ENCODE data around the gene EIF5AL1. TPM values are rescaled to one million over a fixed set of nuclear protein-coding genes. Genes with fewer than 3 reads are reported as not detected.
"Not testable (repeated sequence)": the region's sequence is repeated elsewhere in the genome, so short reads cannot be mapped to it uniquely, and the experiment has no call there.

The EIF5AL1 gene
- total RNA-seq, 1 donor from 2014 or later, result not detected

DNA sequence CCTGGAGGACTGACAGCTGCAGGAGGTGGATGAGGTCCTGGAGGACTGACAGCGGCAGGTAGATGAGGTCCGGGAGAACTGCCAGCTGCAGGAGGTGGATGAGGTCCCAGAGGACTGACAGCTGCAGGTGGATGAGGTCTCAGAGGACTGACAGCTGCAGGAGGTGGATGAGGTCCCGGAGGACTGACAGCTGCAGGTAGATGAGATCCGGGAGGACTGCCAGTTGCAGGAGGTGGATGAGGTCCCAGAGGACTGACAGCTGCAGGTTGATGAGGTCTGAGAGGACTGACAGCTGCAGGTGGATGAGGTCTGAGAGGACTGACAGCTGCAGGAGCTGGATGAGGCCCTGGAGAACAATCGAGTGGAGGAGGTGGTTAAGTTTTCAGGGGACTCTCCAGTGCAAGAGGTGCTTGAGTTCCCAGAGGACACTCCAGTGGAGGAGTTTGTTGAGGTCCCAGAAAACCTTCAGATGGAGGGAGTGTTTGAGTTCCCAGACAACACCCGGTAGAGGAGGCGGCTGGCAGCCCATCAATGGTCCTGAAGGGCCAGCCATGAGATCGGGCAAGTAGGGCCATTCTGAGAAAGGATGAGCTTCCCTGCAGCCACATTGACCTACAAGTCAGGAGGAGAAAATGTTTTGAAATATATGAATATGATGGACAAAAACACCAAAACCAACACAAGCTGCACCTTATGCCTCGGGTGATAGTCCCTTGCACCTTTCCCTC is 4.7 kb upstream of the EIF5AL1 start:
- no peak for DNase-seq (ENCODE audit: low spot score in 2 of 2, unreplicated experiment in 2 of 2)
- TF ChIP-seq, protein P1, sequence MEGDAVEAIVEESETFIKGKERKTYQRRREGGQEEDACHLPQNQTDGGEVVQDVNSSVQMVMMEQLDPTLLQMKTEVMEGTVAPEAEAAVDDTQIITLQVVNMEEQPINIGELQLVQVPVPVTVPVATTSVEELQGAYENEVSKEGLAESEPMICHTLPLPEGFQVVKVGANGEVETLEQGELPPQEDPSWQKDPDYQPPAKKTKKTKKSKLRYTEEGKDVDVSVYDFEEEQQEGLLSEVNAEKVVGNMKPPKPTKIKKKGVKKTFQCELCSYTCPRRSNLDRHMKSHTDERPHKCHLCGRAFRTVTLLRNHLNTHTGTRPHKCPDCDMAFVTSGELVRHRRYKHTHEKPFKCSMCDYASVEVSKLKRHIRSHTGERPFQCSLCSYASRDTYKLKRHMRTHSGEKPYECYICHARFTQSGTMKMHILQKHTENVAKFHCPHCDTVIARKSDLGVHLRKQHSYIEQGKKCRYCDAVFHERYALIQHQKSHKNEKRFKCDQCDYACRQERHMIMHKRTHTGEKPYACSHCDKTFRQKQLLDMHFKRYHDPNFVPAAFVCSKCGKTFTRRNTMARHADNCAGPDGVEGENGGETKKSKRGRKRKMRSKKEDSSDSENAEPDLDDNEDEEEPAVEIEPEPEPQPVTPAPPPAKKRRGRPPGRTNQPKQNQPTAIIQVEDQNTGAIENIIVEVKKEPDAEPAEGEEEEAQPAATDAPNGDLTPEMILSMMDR (IDR thresholded peaks at IDR 0.05; ENCODE audit: unreplicated experiment), result no peak
- Mint-ChIP-seq H3K4me1 (peaks cover 3% of the 10 kb centered on the region), H3K4me3 (no peak overlapping the region), H3K36me3 (no peaks in the 10 kb centered on the region), H3K27ac (no peak overlapping the region), H3K27me3 (ENCODE audit: low read depth) (peaks cover 46% of the 10 kb centered on the region), H3K9me3 (no peaks in the 10 kb centered on the region)

DNA sequence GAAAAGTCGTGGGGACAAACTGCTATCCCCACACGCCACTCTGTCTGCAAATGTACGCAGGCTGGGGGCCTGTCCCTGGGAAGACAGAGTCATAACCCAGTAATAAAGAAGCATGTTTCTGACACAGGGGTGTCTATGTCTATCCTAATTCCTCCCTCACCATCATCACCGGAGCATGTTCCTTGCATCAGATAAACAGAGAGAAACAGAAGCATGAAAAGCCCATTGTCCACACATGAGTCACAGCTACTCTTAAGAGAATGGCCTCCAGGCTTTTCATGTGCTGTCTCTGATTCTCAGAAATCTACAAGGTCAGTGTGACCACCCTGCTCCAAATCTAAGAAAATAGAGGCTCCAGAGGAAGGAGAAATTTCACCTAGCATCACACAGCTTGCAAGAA is 4.1 kb upstream of the EIF5AL1 start:
- not testable (repeated sequence) for DNase-seq (ENCODE audit: low spot score in 2 of 2, unreplicated experiment in 2 of 2); H3K27ac Mint-ChIP-seq; H3K4me1 Mint-ChIP-seq; H3K4me3 Mint-ChIP-seq; H3K36me3 Mint-ChIP-seq; H3K9me3 Mint-ChIP-seq
- H3K27me3 Mint-ChIP-seq (ENCODE audit: low read depth), result peaks cover 40% of the 10 kb centered on the region

DNA sequence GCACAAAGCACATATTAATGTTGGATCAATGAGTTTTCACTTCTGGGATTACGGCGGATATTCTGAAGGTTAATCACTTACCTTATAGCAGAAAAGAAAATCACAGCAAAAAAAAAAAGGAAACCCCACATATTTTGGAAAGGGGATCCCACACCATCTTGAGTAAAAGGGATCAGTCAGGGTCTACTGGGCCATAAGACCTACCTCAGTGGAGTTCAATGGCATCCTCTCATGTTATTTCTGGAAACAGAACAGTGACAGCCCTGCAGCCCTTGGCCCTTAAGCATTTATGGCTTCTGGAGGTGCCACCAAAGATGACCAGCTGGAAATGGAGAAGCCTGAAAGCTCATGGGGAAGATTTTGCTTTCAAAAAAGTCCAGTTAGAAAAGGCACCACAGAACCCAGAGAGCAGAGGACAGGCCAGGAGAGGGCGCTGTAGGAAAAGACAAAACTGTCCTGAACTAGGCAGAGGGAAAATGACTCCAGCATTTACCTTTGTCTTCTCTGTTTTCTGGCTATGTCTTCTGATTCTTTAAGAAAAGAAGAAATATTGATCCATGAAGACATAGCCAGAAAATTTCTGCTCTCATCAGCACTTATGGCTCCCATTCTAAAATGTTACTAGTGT is 2.9 kb upstream of the EIF5AL1 start:
- H3K27ac Mint-ChIP-seq; H3K9me3 Mint-ChIP-seq; H3K4me1 Mint-ChIP-seq; H3K36me3 Mint-ChIP-seq; H3K4me3 Mint-ChIP-seq; DNase-seq (ENCODE audit: low spot score in 2 of 2, unreplicated experiment in 2 of 2): not testable (repeated sequence)
- peaks cover 33% of the 10 kb centered on the region for H3K27me3 Mint-ChIP-seq (ENCODE audit: low read depth)

DNA sequence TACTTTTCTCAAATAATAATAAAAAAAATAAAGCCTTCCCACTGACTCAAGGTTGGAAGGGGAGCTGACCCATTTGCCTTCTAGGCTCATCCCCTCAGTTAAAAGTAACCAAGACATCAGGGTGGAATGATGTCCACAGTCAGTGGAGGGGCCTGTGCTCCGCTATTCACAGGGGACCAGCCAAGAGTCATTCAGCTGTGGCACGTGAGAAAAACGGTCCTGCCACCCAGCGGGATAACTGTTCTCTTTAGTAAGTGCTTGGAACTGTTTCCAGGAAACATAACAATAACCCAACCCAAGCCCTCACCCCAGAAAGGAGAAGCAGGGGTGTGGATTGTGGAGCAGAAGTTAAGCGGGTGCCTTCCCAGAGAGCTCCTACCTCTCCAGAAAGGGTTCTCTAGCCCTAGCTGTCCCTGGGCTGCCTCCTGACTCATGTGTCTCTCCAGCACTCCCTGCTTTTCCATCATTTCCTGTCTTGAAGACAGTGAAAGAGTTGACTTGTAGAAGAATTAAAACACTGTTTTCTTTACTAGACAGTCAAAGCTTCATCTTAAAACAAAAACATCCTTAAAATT is 2.3 kb upstream of the EIF5AL1 start:
- not testable (repeated sequence) for H3K27ac Mint-ChIP-seq; DNase-seq (ENCODE audit: low spot score in 2 of 2, unreplicated experiment in 2 of 2); H3K4me3 Mint-ChIP-seq; H3K4me1 Mint-ChIP-seq; H3K36me3 Mint-ChIP-seq; H3K9me3 Mint-ChIP-seq
- peaks cover 33% of the 10 kb centered on the region for H3K27me3 Mint-ChIP-seq (ENCODE audit: low read depth)

DNA sequence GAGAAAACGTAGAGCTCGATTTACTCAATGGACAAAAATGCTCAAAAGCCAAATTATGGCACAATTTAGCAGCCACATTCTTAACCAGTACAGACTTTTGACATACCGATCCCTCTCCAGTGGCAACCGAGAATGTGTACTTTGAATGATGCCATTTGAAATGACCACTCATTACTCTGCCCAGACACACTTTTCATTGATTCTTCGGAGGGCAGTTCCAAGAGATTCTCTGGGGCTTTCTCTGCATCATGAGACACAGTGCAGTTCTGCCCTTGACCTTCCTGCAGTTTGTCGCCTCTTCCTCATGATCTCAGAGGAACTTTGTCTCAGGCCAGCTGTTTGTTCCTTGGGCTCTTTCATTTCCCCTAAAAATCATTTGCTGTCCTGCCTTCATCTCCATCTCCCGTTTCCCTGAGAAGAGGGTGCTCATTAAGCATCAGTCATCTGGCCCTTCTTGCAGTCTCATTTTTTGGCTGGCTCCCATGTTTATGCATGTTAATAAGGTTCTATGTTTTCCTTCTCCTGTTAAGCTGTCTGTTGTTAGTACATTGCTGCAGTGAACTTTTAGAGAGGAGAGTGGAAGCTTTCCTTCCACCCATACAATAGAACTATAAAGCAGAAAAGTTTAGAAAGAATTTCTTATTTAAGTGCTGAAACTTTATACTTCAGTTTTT is 4.3 kb downstream of the EIF5AL1 start:
- H3K4me1 Mint-ChIP-seq; H3K27ac Mint-ChIP-seq; H3K9me3 Mint-ChIP-seq; H3K4me3 Mint-ChIP-seq; H3K27me3 Mint-ChIP-seq (ENCODE audit: low read depth); H3K36me3 Mint-ChIP-seq; DNase-seq (ENCODE audit: low spot score in 2 of 2, unreplicated experiment in 2 of 2): not testable (repeated sequence)

DNA sequence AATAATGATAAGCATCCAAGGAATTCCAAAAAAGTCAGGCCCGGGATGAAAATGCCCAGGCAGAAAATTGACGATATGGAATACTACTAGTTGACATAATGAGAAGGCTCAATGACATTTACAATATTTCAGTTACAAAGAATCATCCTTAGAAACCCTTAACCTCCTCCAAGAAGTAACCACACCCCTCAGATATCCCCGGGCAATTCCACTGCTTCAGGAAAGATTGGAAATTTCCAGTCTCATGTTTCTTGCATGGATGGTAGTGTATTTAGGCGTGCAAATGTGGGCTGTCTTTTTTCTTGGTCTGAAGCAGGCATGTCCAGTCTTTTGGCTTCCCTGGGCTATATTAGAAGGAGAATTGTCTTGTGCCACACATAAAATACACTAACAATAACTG is 5.2 kb downstream of the EIF5AL1 start:
- H3K4me3 Mint-ChIP-seq; H3K27me3 Mint-ChIP-seq (ENCODE audit: low read depth); H3K27ac Mint-ChIP-seq; H3K36me3 Mint-ChIP-seq; H3K9me3 Mint-ChIP-seq; H3K4me1 Mint-ChIP-seq; DNase-seq (ENCODE audit: low spot score in 2 of 2, unreplicated experiment in 2 of 2): not testable (repeated sequence)

DNA sequence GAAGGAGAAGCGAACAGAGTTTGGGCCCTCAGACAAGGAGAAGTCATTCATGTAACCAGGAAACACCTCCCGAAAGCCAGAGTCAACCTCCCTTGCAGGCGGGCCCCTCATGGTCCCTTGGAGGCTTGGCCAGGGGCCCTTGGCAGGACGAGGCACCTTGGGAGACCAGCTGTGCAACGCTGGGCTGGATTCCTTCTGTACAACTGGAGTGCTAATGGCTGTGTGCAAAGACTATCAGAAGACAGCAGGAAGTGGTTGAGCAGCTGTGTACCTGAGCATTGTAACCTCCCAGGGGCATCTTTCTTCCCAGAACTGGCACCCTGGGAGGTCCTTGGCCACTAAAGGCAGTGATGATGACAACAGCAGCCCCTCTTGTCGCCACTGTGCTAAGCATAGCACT is 9.4 kb downstream of the EIF5AL1 start:
- not testable (repeated sequence) for H3K9me3 Mint-ChIP-seq; DNase-seq (ENCODE audit: low spot score in 2 of 2, unreplicated experiment in 2 of 2); H3K27me3 Mint-ChIP-seq (ENCODE audit: low read depth); H3K4me3 Mint-ChIP-seq; H3K27ac Mint-ChIP-seq; H3K36me3 Mint-ChIP-seq; H3K4me1 Mint-ChIP-seq

DNA sequence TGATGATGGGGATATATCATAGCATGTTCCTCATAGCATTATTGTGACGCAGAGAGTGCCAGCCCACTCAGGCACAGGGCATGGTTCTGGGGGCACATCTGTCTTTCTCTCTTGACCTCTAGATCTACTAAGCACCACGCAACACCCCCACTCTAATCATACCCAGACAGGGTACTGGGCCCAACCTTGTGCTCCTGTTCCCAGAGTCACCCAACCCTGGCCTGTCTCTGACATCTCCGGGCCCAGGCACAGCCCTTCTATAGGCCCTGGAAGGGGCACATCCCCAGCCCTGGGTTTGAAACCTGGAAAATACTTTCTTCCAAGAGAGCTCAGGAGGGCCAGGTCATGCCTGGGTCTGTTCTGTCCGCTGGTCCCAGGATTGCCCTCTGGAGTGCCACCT is 10.1 kb downstream of the EIF5AL1 start:
- H3K27me3 Mint-ChIP-seq (ENCODE audit: low read depth), result not testable (repeated sequence)

DNA sequence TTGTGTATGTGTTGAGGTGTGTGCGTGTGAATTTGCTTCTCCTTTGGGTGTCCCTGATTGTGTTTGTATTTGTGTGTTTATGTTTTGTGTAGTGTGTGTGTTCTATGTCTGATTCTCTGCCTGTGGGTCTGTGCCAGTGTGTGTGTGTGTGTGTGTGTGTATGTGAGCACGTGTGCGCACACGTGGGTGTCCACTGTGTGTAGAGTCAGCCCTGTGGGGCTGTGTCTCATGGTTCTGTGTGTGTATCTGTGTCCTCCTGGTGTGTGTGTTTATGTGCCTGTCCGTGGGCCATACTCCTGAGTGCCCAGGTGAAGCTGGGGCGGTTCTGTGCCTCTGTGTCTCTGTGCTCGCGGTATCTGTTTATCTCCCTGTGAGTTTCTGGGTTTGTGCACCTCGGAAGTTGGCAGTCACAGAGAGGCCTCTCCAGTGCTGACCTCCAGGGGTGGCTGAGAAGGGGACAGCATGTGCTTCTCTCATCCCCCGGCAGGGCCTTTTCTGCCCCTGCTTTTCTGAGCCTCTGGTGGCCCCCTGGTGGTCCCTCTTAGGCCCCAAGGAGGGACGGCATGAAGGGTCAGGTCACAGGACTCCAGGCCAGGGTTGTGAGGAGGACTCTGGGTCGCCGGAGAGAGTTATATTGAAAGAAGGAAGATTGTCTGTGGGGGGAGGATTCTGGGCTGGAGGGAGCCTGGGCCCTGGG is 11.0 kb downstream of the EIF5AL1 start:
- not testable (repeated sequence) for H3K4me3 Mint-ChIP-seq; H3K27ac Mint-ChIP-seq; H3K4me1 Mint-ChIP-seq; H3K36me3 Mint-ChIP-seq; H3K27me3 Mint-ChIP-seq (ENCODE audit: low read depth); DNase-seq (ENCODE audit: low spot score in 2 of 2, unreplicated experiment in 2 of 2); H3K9me3 Mint-ChIP-seq

More for the DNA sequence above, 10.1 kb downstream of the EIF5AL1 start:
- not testable (repeated sequence) for H3K9me3 Mint-ChIP-seq; H3K27ac Mint-ChIP-seq; H3K36me3 Mint-ChIP-seq; H3K4me3 Mint-ChIP-seq; H3K4me1 Mint-ChIP-seq; DNase-seq (ENCODE audit: low spot score in 2 of 2, unreplicated experiment in 2 of 2)

DNA sequence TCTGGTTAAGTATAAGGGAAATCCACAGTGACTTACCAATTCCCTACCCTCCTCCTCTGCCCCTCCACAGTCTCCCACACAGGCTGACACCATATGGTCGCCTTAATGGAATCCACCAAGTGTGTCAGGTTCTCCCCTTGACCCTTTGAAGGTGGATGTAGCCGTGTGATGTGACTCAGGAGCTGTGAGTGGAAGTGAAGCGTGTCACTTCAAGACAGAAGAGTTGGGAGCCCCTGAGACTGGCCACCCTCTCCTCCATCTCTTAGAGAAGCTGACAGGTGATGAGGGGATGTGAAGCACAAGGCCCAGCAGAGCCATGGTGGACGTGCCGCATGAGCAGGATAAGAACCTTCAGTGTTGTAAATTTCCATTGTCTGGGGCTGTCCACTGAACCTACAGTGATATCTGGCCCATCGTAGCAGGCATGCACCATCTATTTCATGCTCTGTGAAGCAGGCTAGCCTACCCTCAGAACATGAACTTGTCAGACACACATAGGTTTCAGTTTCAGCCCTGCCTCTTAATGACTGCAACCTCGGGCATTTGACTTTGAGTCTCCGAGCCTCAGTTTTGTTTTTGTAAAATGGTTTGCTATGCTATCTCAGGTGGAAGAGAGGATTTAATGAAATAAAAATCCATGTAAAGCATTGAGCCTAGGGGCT is 12.8 kb downstream of the EIF5AL1 start:
- H3K4me3 Mint-ChIP-seq; H3K4me1 Mint-ChIP-seq; H3K9me3 Mint-ChIP-seq; DNase-seq (ENCODE audit: low spot score in 2 of 2, unreplicated experiment in 2 of 2); H3K27ac Mint-ChIP-seq; H3K36me3 Mint-ChIP-seq; H3K27me3 Mint-ChIP-seq (ENCODE audit: low read depth): not testable (repeated sequence)

DNA sequence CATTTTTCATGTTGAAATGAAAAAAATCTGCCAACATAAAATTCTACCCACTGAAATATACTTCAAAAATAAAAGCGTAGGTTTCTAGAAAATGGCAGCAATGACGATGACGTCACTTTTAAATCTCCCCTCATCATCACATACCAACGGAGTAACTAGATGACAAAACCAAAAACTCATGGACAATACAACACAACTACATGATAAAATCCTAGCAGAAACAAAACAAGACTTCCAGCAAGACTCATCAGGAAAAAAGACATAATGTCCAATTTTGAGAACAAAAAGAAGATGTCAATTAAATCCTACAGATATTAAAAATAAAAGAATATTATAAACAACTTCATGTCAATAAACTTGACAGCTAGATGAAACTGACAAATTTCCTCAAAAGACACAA is 15.9 kb downstream of the EIF5AL1 start:
- H3K4me1 Mint-ChIP-seq; H3K27me3 Mint-ChIP-seq (ENCODE audit: low read depth); H3K36me3 Mint-ChIP-seq; DNase-seq (ENCODE audit: low spot score in 2 of 2, unreplicated experiment in 2 of 2); H3K27ac Mint-ChIP-seq; H3K9me3 Mint-ChIP-seq; H3K4me3 Mint-ChIP-seq: not testable (repeated sequence)

All from mesothelial cell of epicardium (in vitro differentiated cells).